Caki2 (cell line): Measurements from ENCODE around the gene ATP6V0A4. TPM values are rescaled to one million over a fixed set of nuclear protein-coding genes. Genes with fewer than 3 reads are reported as not detected.

Source experiments
- total RNA-seq: library from RNA; depleted of rRNA; stranded (reverse); fragments of >200 nt; shearing (Covaris generic); gene quantifications from 2 replicates; pipeline ENCODE4 v1.2.3, GENCODE V29; 2014; ENCODE audit warnings: low replicate concordance; rRNA removed

The ATP6V0A4 gene
- total RNA-seq, 1 experiment from 2014 or later: 1.4 TPM

Other genes with a start within 250 kb of the ATP6V0A4 start
- gene SVOPL, start 96.8 kb downstream of the ATP6V0A4 start, total RNA-seq: not detected in 2 replicates
- not detected in 2 replicates for gene TMEM213, start 202 bp downstream of the ATP6V0A4 start, total RNA-seq
- 0.58 and 1.6 TPM in 2 replicates for gene KIAA1549, start 183.2 kb upstream of the ATP6V0A4 start, total RNA-seq
- gene ZC3HAV1L, start 237.8 kb upstream of the ATP6V0A4 start, total RNA-seq: 14.2 and 25.1 TPM in 2 replicates